ENCODE measurements around the gene ARMCX2.
"Not testable (repeated sequence)": the region's sequence is repeated elsewhere in the genome, so short reads cannot be mapped to it uniquely, and the experiment has no call there.

Gene ARMCX2

GRCh38 chrX:101659601-101660063 is at the start of gene ARMCX2:
ARMCX2 (minus strand) TSS chrX:101659850; CDS start chrX:101657588, 2,262 bp downstream.
- peak; percentile 28 for DNase-seq

- DNase-seq: no peak
Observed at GRCh38 chrX:101709384-101709783, 49.7 kb upstream of the ARMCX2 start.

- DNase-seq: no peak
Observed at GRCh38 chrX:101708163-101708562, 48.5 kb upstream of the ARMCX2 start.

GRCh38 chrX:101693476-101693875 is 33.8 kb upstream of the ARMCX2 start:
- no peak for DNase-seq

GRCh38 chrX:101691835-101692234 is 32.2 kb upstream of the ARMCX2 start:
- DNase-seq: no peak

- DNase-seq: no peak
Observed at GRCh38 chrX:101686574-101686973, 26.9 kb upstream of the ARMCX2 start.

- DNase-seq: no peak
Observed at GRCh38 chrX:101685923-101686322, 26.3 kb upstream of the ARMCX2 start.

GRCh38 chrX:101682723-101683122 is 23.1 kb upstream of the ARMCX2 start:
- DNase-seq: no peak

GRCh38 chrX:101677028-101677427 is 17.4 kb upstream of the ARMCX2 start:
- DNase-seq: no peak

GRCh38 chrX:101676571-101676970 is 16.9 kb upstream of the ARMCX2 start:
- no peak for DNase-seq

GRCh38 chrX:101668143-101668542 is 8.5 kb upstream of the ARMCX2 start:
- DNase-seq: no peak

- peak; percentile 34 for DNase-seq
Observed at GRCh38 chrX:101658661-101659491, 774 bp downstream of the ARMCX2 start.

- DNase-seq: no peak
Observed at GRCh38 chrX:101657495-101657894, 2.2 kb downstream of the ARMCX2 start.

GRCh38 chrX:101656817-101657216 is 2.8 kb downstream of the ARMCX2 start:
- DNase-seq: no peak

GRCh38 chrX:101655534-101655933 is 4.1 kb downstream of the ARMCX2 start:
- DNase-seq: no peak

GRCh38 chrX:101647716-101648115 is 11.9 kb downstream of the ARMCX2 start:
- not testable (repeated sequence) for DNase-seq

- no peak for DNase-seq
Observed at GRCh38 chrX:101642093-101642492, 17.6 kb downstream of the ARMCX2 start.

GRCh38 chrX:101639583-101639982 is 20.1 kb downstream of the ARMCX2 start:
- DNase-seq: no peak

GRCh38 chrX:101619364-101619763 is 40.3 kb downstream of the ARMCX2 start:
- DNase-seq: peak; percentile 13

- DNase-seq: peak; percentile 53
Observed at GRCh38 chrX:101617211-101618191, 42.1 kb downstream of the ARMCX2 start, which contains the start of gene ARMCX6. ARMCX6 (minus strand) TSS chrX:101618000; CDS start chrX:101616620, 1,380 bp downstream.

GRCh38 chrX:101605728-101606127 is 53.9 kb downstream of the ARMCX2 start:
- peak; percentile 11 for DNase-seq

All from COR-L47 (cell line).